ENCODE results near the gene KDF1. TPM values are rescaled to one million over a fixed set of nuclear protein-coding genes. Genes with fewer than 3 reads are reported as not detected.

KDF1 gene
- total and polyA plus RNA-seq, 2 of the 13 experiments (the other 11 are each of a cell fraction or from before 2014, with no cell fraction given), result 1.9 to 4.9 TPM

DNA sequence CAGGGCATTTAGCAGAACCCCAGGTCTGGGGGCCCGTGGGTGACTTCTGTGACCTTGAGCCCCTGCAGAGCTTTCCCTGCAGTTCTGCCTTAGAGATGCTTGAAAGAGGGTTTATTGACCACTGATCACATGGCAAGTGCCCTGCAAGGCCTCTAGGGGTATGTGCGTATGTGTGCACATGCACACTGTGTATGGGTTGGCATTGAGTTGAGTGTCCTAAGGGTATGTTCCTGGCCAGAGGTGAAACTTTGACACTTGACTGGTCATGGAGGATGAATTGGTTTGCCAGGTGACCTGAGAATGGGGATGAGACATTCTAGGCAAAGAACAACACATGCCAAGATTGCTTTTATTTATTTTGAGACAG, 21.6 kb downstream of the KDF1 start (continued):
- TF ChIP-seq ZBTB3 (CRISPR knock-in tag; IDR thresholded peaks at IDR 0.05; ENCODE audit: borderline replicate concordance, low read depth), result 0 out of 2 replicates have a peak, but pooled peaks have one; percentile 12
- TF ChIP-seq, protein P1, sequence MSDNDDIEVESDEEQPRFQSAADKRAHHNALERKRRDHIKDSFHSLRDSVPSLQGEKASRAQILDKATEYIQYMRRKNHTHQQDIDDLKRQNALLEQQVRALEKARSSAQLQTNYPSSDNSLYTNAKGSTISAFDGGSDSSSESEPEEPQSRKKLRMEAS (IDR thresholded peaks at IDR 0.05), result peak; percentile 34; the same call in 1 of the 2 replicates
- TF ChIP-seq CCAR2 (optimal IDR thresholded peaks at IDR 0.05; ENCODE audit: low read depth, low read length), result no peak
- no peak for TF ChIP-seq KLF9 (CRISPR knock-in tag; IDR thresholded peaks at IDR 0.05; ENCODE audit: low read depth)

DNA sequence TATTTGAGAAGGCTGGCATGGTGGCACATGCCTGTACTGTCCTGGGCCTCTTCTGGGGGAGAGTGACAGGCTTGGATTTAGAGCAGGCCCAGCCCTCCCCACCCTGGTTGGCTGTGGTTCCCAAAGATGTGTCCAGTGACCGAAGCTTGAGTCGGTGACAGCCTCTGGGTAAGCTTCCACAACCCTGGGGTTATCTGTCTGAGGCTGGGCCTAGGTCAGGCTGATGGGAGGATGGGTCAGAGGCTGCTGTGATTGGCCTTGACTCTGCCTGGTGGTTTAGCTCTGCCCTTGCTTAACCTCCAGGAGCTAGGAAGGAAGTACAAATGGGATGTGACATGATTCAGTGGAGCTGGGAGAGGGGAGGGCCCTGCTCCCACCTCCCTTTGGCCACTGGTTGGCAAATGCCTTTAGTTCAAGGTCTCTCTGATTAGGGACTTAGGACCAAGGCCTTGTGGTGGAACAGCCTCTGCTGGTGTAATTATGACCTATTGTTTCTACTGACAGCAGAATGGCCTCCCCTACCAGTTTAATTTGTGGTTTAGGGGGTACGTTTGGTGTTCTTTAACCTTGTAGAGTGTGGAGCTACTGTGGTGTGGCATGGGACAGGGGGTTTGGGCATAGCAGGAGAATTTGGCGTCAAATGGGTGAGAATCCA, 22.1 kb downstream of the KDF1 start:
- peaks cover 31% of the 10 kb centered on the region for H3K79me2 ChIP-seq (ENCODE audit: insufficient read depth, low read length)
- H3K9me3 ChIP-seq (ENCODE audit: low read length), result no peaks in the 10 kb centered on the region
- no peaks in the 10 kb centered on the region for H3K27me3 ChIP-seq (ENCODE audit: control insufficient read depth in 1 of 2, insufficient read depth in 2 of 2, low read length in 2 of 2)
- ATAC-seq (peak; percentile 97), DNase-seq (ENCODE audit: low spot score) (peak; percentile 98), FAIRE-seq (peak; percentile 100)
- 43% methylated on average over 3 of the region's 4 CpGs for WGBS (ENCODE audit: low lambda C conversion rate)
- H3K4me1 ChIP-seq (ENCODE audit: insufficient read depth, low read length), result peaks cover 51% of the 10 kb centered on the region
- CTCF ChIA-PET (ENCODE audit: low intra/inter-chr PET ratio, low total read pairs), result interaction anchor here (0.8 kb wide), 1 partner anchor 24 kb away, joined by 3 read pairs; the partner anchor contains the start of gene NR0B2
- no TSS peak for BruUV-seq (replicated peaks)
- peak overlapping the region in 1 of 3 experiments; percentile 19; a peak in 2 of 6 replicates for H3K4me3 ChIP-seq (replicated peaks in 1 of 3; ENCODE audit: insufficient read depth in 1 of 3, low read depth in 2 of 3, low read length in 3 of 3)
- peaks cover 23 to 58% of the 10 kb centered on the region in 2 experiments; a peak in 4 of 5 replicates for H3K36me3 ChIP-seq (replicated peaks in 1 of 2; ENCODE audit: control insufficient read depth in 1 of 2, insufficient read depth in 2 of 2, low read length in 2 of 2)
- peak overlapping the region; percentile 55 for H3K9ac ChIP-seq (ENCODE audit: insufficient read depth, low read depth, low read length)
- peak overlapping the region; percentile 84 for H3K27ac ChIP-seq (ENCODE audit: extremely low read length, insufficient read depth, low read length)
- intact Hi-C loops (cut with micrococcal nuclease; ENCODE audit: unreplicated experiment), result loop anchor here (1.0 to 5.0 kb wide), 3 partner anchors 23 to 59 kb away; partner anchors contain the start of gene GPATCH3
- in situ Hi-C loops (cut with HindIII; ENCODE audit: extremely low pct_ligation_motif_present, low pct_unique_long_range_greater_than_20kb), result no loop called here
- POLR2A ChIA-PET, result interaction anchor here (0.7 to 12.9 kb wide), 24 partner anchors 9 to 105 kb away, joined by 3 to 371 read pairs (median 9); partner anchors contain the start of genes GPATCH3, GPN2, KDF1 and NR0B2
- no peak overlapping the region for H2AFZ ChIP-seq (ENCODE audit: low read length)
- peak overlapping the region; percentile 53 for H3K4me2 ChIP-seq (ENCODE audit: low read depth, low read length)
- no peaks in the 10 kb centered on the region for H4K20me1 ChIP-seq (ENCODE audit: insufficient read depth, low read length)
- TF ChIP-seq ZNF329 (CRISPR knock-in tag; IDR thresholded peaks at IDR 0.05; ENCODE audit: low read depth), result no peak
- peak; percentile 90 for TF ChIP-seq SOX13 (IDR thresholded peaks at IDR 0.05)
- TF ChIP-seq SOX13 (CRISPR knock-in tag; conservative IDR thresholded peaks at IDR 0.05 in 1 of 2, IDR thresholded peaks at IDR 0.05 in 1 of 2), result peak in 1 of 2 experiments; percentile 94; a peak in 2 of 4 replicates
- no peak for TF ChIP-seq RFX1 (IDR thresholded peaks at IDR 0.05)
- TF ChIP-seq, protein P2, sequence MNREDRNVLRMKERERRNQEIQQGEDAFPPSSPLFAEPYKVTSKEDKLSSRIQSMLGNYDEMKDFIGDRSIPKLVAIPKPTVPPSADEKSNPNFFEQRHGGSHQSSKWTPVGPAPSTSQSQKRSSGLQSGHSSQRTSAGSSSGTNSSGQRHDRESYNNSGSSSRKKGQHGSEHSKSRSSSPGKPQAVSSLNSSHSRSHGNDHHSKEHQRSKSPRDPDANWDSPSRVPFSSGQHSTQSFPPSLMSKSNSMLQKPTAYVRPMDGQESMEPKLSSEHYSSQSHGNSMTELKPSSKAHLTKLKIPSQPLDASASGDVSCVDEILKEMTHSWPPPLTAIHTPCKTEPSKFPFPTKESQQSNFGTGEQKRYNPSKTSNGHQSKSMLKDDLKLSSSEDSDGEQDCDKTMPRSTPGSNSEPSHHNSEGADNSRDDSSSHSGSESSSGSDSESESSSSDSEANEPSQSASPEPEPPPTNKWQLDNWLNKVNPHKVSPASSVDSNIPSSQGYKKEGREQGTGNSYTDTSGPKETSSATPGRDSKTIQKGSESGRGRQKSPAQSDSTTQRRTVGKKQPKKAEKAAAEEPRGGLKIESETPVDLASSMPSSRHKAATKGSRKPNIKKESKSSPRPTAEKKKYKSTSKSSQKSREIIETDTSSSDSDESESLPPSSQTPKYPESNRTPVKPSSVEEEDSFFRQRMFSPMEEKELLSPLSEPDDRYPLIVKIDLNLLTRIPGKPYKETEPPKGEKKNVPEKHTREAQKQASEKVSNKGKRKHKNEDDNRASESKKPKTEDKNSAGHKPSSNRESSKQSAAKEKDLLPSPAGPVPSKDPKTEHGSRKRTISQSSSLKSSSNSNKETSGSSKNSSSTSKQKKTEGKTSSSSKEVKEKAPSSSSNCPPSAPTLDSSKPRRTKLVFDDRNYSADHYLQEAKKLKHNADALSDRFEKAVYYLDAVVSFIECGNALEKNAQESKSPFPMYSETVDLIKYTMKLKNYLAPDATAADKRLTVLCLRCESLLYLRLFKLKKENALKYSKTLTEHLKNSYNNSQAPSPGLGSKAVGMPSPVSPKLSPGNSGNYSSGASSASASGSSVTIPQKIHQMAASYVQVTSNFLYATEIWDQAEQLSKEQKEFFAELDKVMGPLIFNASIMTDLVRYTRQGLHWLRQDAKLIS (CRISPR knock-in tag; IDR thresholded peaks at IDR 0.05), result no peak
- TF ChIP-seq ATRX (CRISPR knock-in tag; IDR thresholded peaks at IDR 0.05; ENCODE audit: borderline replicate concordance), result no peak
- no peak for TF ChIP-seq TAF15 (IDR thresholded peaks at IDR 0.05; ENCODE audit: low read depth, low read length, poor library complexity, severe bottlenecking)
- peak; percentile 47; the same call in 1 of the 2 replicates for TF ChIP-seq ZSCAN25 (CRISPR knock-in tag; IDR thresholded peaks at IDR 0.05)
- TF ChIP-seq TRIM24 (CRISPR knock-in tag; IDR thresholded peaks at IDR 0.05), result 0 out of 2 replicates have a peak, but pooled peaks have one; percentile 34
- no peak for TF ChIP-seq ZNF496 (CRISPR knock-in tag; IDR thresholded peaks at IDR 0.05; ENCODE audit: insufficient replicate concordance)
- TF ChIP-seq, protein P3, sequence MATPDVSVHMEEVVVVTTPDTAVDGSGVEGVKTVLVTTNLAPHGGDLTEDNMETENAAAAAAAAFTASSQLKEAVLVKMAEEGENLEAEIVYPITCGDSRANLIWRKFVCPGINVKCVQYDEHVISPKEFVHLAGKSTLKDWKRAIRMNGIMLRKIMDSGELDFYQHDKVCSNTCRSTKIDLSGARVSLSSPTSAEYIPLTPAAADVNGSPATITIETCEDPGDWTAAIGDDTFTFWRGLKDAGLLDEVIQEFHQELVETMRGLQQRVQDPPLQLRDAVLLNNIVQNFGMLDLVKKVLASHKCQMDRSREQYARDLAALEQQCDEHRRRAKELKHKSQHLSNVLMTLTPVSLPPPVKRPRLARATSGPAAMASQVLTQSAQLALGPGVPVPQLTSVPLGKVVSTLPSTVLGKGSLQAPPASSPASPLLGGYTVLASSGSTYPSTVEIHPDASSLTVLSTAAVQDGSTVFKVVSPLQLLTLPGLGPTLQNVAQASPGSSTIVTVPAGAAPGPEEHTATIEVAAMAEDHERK (CRISPR knock-in tag; IDR thresholded peaks at IDR 0.05; ENCODE audit: low read depth), result no peak
- peak; percentile 47; the same call in 1 of the 2 replicates for TF ChIP-seq SALL2 (CRISPR knock-in tag; IDR thresholded peaks at IDR 0.05)
- TF ChIP-seq, protein P4, sequence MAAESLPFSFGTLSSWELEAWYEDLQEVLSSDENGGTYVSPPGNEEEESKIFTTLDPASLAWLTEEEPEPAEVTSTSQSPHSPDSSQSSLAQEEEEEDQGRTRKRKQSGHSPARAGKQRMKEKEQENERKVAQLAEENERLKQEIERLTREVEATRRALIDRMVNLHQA (CRISPR knock-in tag; IDR thresholded peaks at IDR 0.05), result no peak
